GM12878 (cell line): ENCODE results near the gene POU3F2. TPM values are rescaled to one million over a fixed set of nuclear protein-coding genes. Genes with fewer than 3 reads are reported as not detected.

Source experiments
- ATF7 ChIP-seq: fragments of 450-650 bp; IDR thresholded peaks from 2 replicates; pipeline ENCODE4 v1.6.1; 2016; ENCODE audit warnings: low read depth, mild to moderate bottlenecking
- BACH1 ChIP-seq: fragments of 450-650 bp; IDR thresholded peaks from 2 replicates; pipeline ENCODE4 v1.6.1; 2017; ENCODE audit warnings: mild to moderate bottlenecking, borderline replicate concordance
- BCL3 ChIP-seq: IDR thresholded peaks from 2 replicates; pipeline ENCODE4 v1.6.1; 2011; ENCODE audit warnings: borderline replicate concordance, low read depth, mild to moderate bottlenecking, moderate library complexity, low read length; ENCODE audit not compliant: insufficient read depth, poor library complexity, severe bottlenecking
- CEBPB ChIP-seq, 2 experiments: fragments of 150-350 bp in 1 of 2; IDR thresholded peaks; 2 replicates each; pipeline ENCODE4 v1.6.1; 2012 to 2014; ENCODE audit warnings: low read depth in 2 of 2, low read length in 2 of 2, borderline replicate concordance in 1 of 2, inconsistent platforms in 1 of 2
- CHD2 ChIP-seq: IDR thresholded peaks from 2 replicates; pipeline ENCODE4 v1.6.1; 2011; ENCODE audit warnings: low read depth, low read length, improper control_type of control experiment, borderline replicate concordance
- CREB1 ChIP-seq: IDR thresholded peaks from 2 replicates; pipeline ENCODE4 v1.6.1; 2012; ENCODE audit warnings: low read depth, mild to moderate bottlenecking, inconsistent platforms
- CTCF ChIP-seq, 3 experiments: IDR thresholded peaks in 2 of 3; conservative IDR thresholded peaks in 1 of 3; 2 replicates each; pipeline ENCODE4 v1.5.1; 2011; ENCODE audit warnings: low read depth in 3 of 3, low read length in 3 of 3, mild to moderate bottlenecking in 3 of 3, control low read depth in 2 of 3, moderate library complexity in 2 of 3, inconsistent platforms in 1 of 3, mixed read lengths in 1 of 3; ENCODE audit not compliant: control insufficient read depth in 2 of 3, insufficient read depth in 1 of 3; ENCODE audit errors: extremely low read depth in 1 of 3
- DPF2 ChIP-seq: fragments of 450-650 bp; IDR thresholded peaks from 2 replicates; pipeline ENCODE4 v1.6.1; 2017; ENCODE audit warnings: mild to moderate bottlenecking
- E2F4 ChIP-seq: IDR thresholded peaks from 2 replicates; pipeline ENCODE4 v1.6.1; 2012; ENCODE audit warnings: low read depth, low read length, improper control_type of control experiment
- ELK1 ChIP-seq: IDR thresholded peaks from 2 replicates; pipeline ENCODE4 v1.6.1; 2012; ENCODE audit warnings: low read depth, low read length, improper control_type of control experiment
- JUND ChIP-seq: IDR thresholded peaks from 2 replicates; pipeline ENCODE4 v1.6.1; 2012; ENCODE audit warnings: low read depth, mild to moderate bottlenecking, low read length, improper control_type of control experiment, moderate library complexity
- LARP7 ChIP-seq: fragments of 450-650 bp; IDR thresholded peaks from 2 replicates; pipeline ENCODE4 v1.6.1; 2017; ENCODE audit warnings: mild to moderate bottlenecking
- MAX ChIP-seq: IDR thresholded peaks from 2 replicates; pipeline ENCODE4 v1.6.1; 2012; ENCODE audit warnings: low read depth, low read length, improper control_type of control experiment
- MEF2B ChIP-seq: fragments of 450-650 bp; IDR thresholded peaks from 2 replicates; pipeline ENCODE4 v1.6.1; 2018; ENCODE audit warnings: mild to moderate bottlenecking, moderate library complexity; ENCODE audit not compliant: partially characterized antibody, poor library complexity, severe bottlenecking
- MTA2 ChIP-seq: fragments of 450-650 bp; IDR thresholded peaks from 2 replicates; pipeline ENCODE4 v1.6.1; 2016; ENCODE audit warnings: low read depth, mild to moderate bottlenecking, moderate library complexity
- NR2F1 ChIP-seq: fragments of 450-650 bp; conservative IDR thresholded peaks from 2 replicates; pipeline ENCODE4 v1.6.1; 2017; ENCODE audit warnings: mild to moderate bottlenecking
- PAX8 ChIP-seq: fragments of 450-650 bp; IDR thresholded peaks from 2 replicates; pipeline ENCODE4 v1.6.1; 2017; ENCODE audit warnings: mild to moderate bottlenecking, moderate library complexity
- RAD21 ChIP-seq: IDR thresholded peaks from 2 replicates; pipeline ENCODE4 v1.6.1; 2011; ENCODE audit warnings: mild to moderate bottlenecking, low read depth, low read length, moderate library complexity; ENCODE audit not compliant: insufficient read depth
- SP1 ChIP-seq: IDR thresholded peaks from one replicate; pipeline ENCODE4 v1.6.1; 2011; ENCODE audit warnings: low read depth, low read length
- SRF ChIP-seq, 2 experiments: IDR thresholded peaks; 2 replicates each; pipeline ENCODE4 v1.6.1; 2011; ENCODE audit warnings: low read depth in 2 of 2, low read length in 2 of 2, mild to moderate bottlenecking in 1 of 2, moderate library complexity in 1 of 2
- TCF3 ChIP-seq: IDR thresholded peaks from 2 replicates; pipeline ENCODE4 v1.6.1; 2012; ENCODE audit warnings: low read depth, mild to moderate bottlenecking, low read length, borderline replicate concordance; ENCODE audit not compliant: insufficient read depth
- TCF7 ChIP-seq: IDR thresholded peaks from 2 replicates; pipeline ENCODE4 v1.6.1; 2014; ENCODE audit warnings: antibody characterized with exemption, borderline replicate concordance
- YBX1 ChIP-seq: fragments of 450-650 bp; IDR thresholded peaks from 2 replicates; pipeline ENCODE4 v1.6.1; 2016; ENCODE audit warnings: antibody characterized with exemption
- ZBED1 ChIP-seq: IDR thresholded peaks from 2 replicates; pipeline ENCODE4 v1.6.1; 2016; ENCODE audit warnings: borderline replicate concordance
- ZNF207 ChIP-seq: fragments of 450-650 bp; IDR thresholded peaks from 2 replicates; pipeline ENCODE4 v1.6.1; 2014; ENCODE audit warnings: antibody characterized with exemption, mild to moderate bottlenecking, borderline replicate concordance
- ZNF217 ChIP-seq: fragments of 450-650 bp; IDR thresholded peaks from 2 replicates; pipeline ENCODE4 v1.6.1; 2017; ENCODE audit warnings: antibody characterized with exemption, mild to moderate bottlenecking
- polyA plus RNA-seq, 11 experiments: library from polyadenylated mRNA; depleted of rRNA in 4 of 11; unstranded in 6 of 11; stranded (reverse) in 5 of 11; fragments of >200 nt; fragmentation: Nextera tagmentation in 4 of 11; fragmentation: Illumina TruSeq in 1 of 11; extraction: Ambion mirVana in 4 of 11; extraction: Trizol in 1 of 11; gene quantifications; 1 replicate in 1 of 11; 2 replicates in 10 of 11; pipeline versions ENCODE4 v1.2.1 to v1.2.3, GENCODE V29; 2011 to 2016; ENCODE audit warnings: inconsistent platforms in 2 of 11, missing spikeins in 2 of 11, low read depth in 1 of 11
- total RNA-seq, 4 experiments: library from RNA; depleted of rRNA in 3 of 4; stranded (reverse); fragments of >200 nt in 3 of 4; fragmentation: Illumina TruSeq in 1 of 4; extraction: Trizol in 1 of 4; gene quantifications; 2 replicates each; pipeline versions ENCODE4 v1.2.1 to v1.2.3, GENCODE V29; 2013 to 2021

Gene POU3F2
- total and polyA plus RNA-seq, 10 of the 15 experiments (the other 5 are each of a cell fraction or from before 2014, with no cell fraction given), result not detected

- TF ChIP-seq ELK1 (no peak), SRF (IDR thresholded peaks at IDR 0.05; ENCODE audit: low read depth in 2 of 2, low read length in 2 of 2) (no peak), NR2F1 (peak; percentile 80; the same call in 1 of the 2 replicates), ZBED1 (no peak), TCF7 (peak; percentile 67; the same call in 1 of the 2 replicates), CEBPB (IDR thresholded peaks at IDR 0.05; ENCODE audit: borderline replicate concordance in 1 of 2, low read depth in 2 of 2, low read length in 2 of 2) (no peak), MTA2 (peak; percentile 98), BCL3 (no peak), CTCF (IDR thresholded peaks at IDR 0.05 in 2 of 3, conservative IDR thresholded peaks at IDR 0.05 in 1 of 3; ENCODE audit: control insufficient read depth in 2 of 3, extremely low read depth in 1 of 3, insufficient read depth in 1 of 3, low read depth in 3 of 3, low read length in 3 of 3) (no peak), SP1 (no peak), TCF3 (no peak), YBX1 (no peak), ZNF217 (no peak), JUND (no peak), RAD21 (no peak), BACH1 (no peak), DPF2 (0 out of 2 replicates have a peak, but pooled peaks have one; percentile 30), CHD2 (no peak), PAX8 (no peak), LARP7 (no peak), MEF2B (peak; percentile 92), ATF7 (peak; percentile 27; the same call in 1 of the 2 replicates), ZNF207 (no peak), MAX (no peak), CREB1 (no peak), E2F4 (no peak)
Measured at GRCh38 chr6:98880486-98880885, 46.1 kb downstream of the POU3F2 start (continued).
